ENCODE data around the gene FGGY. TPM values are rescaled to one million over a fixed set of nuclear protein-coding genes. Genes with fewer than 3 reads are reported as not detected.

FGGY gene
- total RNA-seq, 1 experiment from 2014 or later, result 12.0 TPM

DNA sequence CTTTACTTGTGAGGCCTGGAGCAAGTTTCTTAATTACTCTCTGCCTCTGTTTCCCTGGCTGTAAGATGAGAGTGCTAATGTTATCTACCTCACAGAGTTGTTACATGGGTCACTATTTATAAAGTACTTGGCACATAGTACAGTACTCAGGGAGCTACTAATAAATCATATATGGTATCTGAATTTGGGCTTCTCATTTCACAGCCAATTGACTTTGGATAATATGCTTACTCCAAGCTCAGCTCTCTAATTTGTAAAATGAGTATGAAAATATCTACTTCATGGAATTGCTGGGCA lies 409.4 kb downstream of the FGGY start:
- DNase-seq (ENCODE audit: low spot score), result no peak
- Mint-ChIP-seq H3K4me3 (no peak overlapping the region), H3K9me3 (peaks cover 12% of the 10 kb centered on the region), H3K27ac (no peak overlapping the region), H3K36me3 (peaks cover 8% of the 10 kb centered on the region), H3K27me3 (ENCODE audit: low read depth) (no peaks in the 10 kb centered on the region), H3K4me1 (no peaks in the 10 kb centered on the region)
- POLR2A ChIA-PET, result no interaction called here
- CTCF ChIA-PET, result no interaction called here
- TF ChIP-seq ETV6 (CRISPR knock-in tag; IDR thresholded peaks at IDR 0.05) (no peak), ZNF232 (CRISPR knock-in tag; IDR thresholded peaks at IDR 0.05) (no peak), JUN (CRISPR knock-in tag; IDR thresholded peaks at IDR 0.05) (no peak)
- TF ChIP-seq, protein P1, sequence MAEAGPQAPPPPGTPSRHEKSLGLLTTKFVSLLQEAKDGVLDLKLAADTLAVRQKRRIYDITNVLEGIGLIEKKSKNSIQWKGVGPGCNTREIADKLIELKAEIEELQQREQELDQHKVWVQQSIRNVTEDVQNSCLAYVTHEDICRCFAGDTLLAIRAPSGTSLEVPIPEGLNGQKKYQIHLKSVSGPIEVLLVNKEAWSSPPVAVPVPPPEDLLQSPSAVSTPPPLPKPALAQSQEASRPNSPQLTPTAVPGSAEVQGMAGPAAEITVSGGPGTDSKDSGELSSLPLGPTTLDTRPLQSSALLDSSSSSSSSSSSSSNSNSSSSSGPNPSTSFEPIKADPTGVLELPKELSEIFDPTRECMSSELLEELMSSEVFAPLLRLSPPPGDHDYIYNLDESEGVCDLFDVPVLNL (CRISPR knock-in tag; IDR thresholded peaks at IDR 0.05; ENCODE audit: borderline replicate concordance, low read depth), result no peak
- TF ChIP-seq, protein P2, sequence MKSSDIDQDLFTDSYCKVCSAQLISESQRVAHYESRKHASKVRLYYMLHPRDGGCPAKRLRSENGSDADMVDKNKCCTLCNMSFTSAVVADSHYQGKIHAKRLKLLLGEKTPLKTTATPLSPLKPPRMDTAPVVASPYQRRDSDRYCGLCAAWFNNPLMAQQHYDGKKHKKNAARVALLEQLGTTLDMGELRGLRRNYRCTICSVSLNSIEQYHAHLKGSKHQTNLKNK (CRISPR knock-in tag; IDR thresholded peaks at IDR 0.05), result no peak
- no peak for ATAC-seq

DNA sequence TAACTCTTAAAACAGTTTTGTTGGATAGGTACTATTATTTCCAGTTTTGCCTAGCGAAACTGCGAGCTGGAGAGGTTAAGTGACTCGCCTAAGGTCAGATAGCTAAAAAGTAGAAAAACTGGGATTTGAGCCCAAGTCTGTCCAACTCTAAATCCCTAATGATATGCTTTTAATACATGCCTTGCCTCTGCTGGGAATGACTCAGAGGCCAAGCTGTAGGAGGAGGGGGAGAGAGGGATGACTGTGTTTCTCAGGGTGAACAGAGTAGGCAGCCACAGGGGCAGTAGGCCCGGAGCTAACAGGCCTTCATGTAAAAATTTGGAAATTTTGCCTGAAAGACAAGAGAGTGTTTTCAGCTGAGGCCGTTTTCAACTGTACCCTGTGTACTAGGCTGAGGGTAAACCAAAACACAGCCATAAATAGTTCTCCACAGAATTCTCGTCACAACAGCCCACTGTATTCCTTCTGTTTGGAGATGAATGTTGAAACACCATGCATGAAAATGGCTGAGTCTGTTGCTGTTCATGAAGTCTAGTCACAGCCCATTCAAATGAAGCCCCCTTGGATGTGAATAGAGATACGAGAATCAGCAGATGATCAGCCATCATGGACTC lies 410.4 kb downstream of the FGGY start:
- peaks cover 8% of the 10 kb centered on the region for H3K36me3 Mint-ChIP-seq
- ChIA-PET POLR2A (no interaction called here), CTCF (no interaction called here)
- no peak for ATAC-seq
- H3K27me3 Mint-ChIP-seq (ENCODE audit: low read depth), result no peaks in the 10 kb centered on the region; the same call in 1 of the 2 replicates
- no peak overlapping the region for H3K4me3 Mint-ChIP-seq
- no peak for DNase-seq (ENCODE audit: low spot score)
- H3K9me3 Mint-ChIP-seq, result peaks cover 22% of the 10 kb centered on the region
- TF ChIP-seq, protein P3, sequence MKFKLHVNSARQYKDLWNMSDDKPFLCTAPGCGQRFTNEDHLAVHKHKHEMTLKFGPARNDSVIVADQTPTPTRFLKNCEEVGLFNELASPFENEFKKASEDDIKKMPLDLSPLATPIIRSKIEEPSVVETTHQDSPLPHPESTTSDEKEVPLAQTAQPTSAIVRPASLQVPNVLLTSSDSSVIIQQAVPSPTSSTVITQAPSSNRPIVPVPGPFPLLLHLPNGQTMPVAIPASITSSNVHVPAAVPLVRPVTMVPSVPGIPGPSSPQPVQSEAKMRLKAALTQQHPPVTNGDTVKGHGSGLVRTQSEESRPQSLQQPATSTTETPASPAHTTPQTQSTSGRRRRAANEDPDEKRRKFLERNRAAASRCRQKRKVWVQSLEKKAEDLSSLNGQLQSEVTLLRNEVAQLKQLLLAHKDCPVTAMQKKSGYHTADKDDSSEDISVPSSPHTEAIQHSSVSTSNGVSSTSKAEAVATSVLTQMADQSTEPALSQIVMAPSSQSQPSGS (CRISPR knock-in tag; IDR thresholded peaks at IDR 0.05; ENCODE audit: borderline replicate concordance, low read depth), result no peak
- TF ChIP-seq, protein P4, sequence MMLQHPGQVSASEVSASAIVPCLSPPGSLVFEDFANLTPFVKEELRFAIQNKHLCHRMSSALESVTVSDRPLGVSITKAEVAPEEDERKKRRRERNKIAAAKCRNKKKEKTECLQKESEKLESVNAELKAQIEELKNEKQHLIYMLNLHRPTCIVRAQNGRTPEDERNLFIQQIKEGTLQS (CRISPR knock-in tag; conservative IDR thresholded peaks at IDR 0.05), result no peak
- no peak for TF ChIP-seq JAZF1 (CRISPR knock-in tag; IDR thresholded peaks at IDR 0.05)
- TF ChIP-seq, protein P5, sequence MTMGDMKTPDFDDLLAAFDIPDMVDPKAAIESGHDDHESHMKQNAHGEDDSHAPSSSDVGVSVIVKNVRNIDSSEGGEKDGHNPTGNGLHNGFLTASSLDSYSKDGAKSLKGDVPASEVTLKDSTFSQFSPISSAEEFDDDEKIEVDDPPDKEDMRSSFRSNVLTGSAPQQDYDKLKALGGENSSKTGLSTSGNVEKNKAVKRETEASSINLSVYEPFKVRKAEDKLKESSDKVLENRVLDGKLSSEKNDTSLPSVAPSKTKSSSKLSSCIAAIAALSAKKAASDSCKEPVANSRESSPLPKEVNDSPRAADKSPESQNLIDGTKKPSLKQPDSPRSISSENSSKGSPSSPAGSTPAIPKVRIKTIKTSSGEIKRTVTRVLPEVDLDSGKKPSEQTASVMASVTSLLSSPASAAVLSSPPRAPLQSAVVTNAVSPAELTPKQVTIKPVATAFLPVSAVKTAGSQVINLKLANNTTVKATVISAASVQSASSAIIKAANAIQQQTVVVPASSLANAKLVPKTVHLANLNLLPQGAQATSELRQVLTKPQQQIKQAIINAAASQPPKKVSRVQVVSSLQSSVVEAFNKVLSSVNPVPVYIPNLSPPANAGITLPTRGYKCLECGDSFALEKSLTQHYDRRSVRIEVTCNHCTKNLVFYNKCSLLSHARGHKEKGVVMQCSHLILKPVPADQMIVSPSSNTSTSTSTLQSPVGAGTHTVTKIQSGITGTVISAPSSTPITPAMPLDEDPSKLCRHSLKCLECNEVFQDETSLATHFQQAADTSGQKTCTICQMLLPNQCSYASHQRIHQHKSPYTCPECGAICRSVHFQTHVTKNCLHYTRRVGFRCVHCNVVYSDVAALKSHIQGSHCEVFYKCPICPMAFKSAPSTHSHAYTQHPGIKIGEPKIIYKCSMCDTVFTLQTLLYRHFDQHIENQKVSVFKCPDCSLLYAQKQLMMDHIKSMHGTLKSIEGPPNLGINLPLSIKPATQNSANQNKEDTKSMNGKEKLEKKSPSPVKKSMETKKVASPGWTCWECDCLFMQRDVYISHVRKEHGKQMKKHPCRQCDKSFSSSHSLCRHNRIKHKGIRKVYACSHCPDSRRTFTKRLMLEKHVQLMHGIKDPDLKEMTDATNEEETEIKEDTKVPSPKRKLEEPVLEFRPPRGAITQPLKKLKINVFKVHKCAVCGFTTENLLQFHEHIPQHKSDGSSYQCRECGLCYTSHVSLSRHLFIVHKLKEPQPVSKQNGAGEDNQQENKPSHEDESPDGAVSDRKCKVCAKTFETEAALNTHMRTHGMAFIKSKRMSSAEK (CRISPR knock-in tag; IDR thresholded peaks at IDR 0.05; ENCODE audit: borderline replicate concordance), result no peak
- TF ChIP-seq, protein P6, sequence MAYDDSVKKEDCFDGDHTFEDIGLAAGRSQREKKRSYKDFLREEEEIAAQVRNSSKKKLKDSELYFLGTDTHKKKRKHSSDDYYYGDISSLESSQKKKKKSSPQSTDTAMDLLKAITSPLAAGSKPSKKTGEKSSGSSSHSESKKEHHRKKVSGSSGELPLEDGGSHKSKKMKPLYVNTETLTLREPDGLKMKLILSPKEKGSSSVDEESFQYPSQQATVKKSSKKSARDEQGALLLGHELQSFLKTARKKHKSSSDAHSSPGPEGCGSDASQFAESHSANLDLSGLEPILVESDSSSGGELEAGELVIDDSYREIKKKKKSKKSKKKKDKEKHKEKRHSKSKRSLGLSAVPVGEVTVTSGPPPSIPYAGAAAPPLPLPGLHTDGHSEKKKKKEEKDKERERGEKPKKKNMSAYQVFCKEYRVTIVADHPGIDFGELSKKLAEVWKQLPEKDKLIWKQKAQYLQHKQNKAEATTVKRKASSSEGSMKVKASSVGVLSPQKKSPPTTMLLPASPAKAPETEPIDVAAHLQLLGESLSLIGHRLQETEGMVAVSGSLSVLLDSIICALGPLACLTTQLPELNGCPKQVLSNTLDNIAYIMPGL (CRISPR knock-in tag; IDR thresholded peaks at IDR 0.05), result no peak
- no peak for TF ChIP-seq JUN (CRISPR knock-in tag; IDR thresholded peaks at IDR 0.05)
- TF ChIP-seq, protein P7, sequence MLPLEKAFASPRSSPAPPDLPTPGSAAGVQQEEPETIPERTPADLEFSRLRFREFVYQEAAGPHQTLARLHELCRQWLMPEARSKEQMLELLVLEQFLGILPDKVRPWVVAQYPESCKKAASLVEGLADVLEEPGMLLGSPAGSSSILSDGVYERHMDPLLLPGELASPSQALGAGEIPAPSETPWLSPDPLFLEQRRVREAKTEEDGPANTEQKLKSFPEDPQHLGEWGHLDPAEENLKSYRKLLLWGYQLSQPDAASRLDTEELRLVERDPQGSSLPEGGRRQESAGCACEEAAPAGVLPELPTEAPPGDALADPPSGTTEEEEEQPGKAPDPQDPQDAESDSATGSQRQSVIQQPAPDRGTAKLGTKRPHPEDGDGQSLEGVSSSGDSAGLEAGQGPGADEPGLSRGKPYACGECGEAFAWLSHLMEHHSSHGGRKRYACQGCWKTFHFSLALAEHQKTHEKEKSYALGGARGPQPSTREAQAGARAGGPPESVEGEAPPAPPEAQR (CRISPR knock-in tag; IDR thresholded peaks at IDR 0.05), result no peak
- TF ChIP-seq, protein P8, sequence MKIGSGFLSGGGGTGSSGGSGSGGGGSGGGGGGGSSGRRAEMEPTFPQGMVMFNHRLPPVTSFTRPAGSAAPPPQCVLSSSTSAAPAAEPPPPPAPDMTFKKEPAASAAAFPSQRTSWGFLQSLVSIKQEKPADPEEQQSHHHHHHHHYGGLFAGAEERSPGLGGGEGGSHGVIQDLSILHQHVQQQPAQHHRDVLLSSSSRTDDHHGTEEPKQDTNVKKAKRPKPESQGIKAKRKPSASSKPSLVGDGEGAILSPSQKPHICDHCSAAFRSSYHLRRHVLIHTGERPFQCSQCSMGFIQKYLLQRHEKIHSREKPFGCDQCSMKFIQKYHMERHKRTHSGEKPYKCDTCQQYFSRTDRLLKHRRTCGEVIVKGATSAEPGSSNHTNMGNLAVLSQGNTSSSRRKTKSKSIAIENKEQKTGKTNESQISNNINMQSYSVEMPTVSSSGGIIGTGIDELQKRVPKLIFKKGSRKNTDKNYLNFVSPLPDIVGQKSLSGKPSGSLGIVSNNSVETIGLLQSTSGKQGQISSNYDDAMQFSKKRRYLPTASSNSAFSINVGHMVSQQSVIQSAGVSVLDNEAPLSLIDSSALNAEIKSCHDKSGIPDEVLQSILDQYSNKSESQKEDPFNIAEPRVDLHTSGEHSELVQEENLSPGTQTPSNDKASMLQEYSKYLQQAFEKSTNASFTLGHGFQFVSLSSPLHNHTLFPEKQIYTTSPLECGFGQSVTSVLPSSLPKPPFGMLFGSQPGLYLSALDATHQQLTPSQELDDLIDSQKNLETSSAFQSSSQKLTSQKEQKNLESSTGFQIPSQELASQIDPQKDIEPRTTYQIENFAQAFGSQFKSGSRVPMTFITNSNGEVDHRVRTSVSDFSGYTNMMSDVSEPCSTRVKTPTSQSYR (CRISPR knock-in tag; IDR thresholded peaks at IDR 0.05), result no peak
- TF ChIP-seq CREM (CRISPR knock-in tag; IDR thresholded peaks at IDR 0.05), result no peak
- TF ChIP-seq GABPB1 (CRISPR knock-in tag; IDR thresholded peaks at IDR 0.05), result no peak
- TF ChIP-seq, protein P9, sequence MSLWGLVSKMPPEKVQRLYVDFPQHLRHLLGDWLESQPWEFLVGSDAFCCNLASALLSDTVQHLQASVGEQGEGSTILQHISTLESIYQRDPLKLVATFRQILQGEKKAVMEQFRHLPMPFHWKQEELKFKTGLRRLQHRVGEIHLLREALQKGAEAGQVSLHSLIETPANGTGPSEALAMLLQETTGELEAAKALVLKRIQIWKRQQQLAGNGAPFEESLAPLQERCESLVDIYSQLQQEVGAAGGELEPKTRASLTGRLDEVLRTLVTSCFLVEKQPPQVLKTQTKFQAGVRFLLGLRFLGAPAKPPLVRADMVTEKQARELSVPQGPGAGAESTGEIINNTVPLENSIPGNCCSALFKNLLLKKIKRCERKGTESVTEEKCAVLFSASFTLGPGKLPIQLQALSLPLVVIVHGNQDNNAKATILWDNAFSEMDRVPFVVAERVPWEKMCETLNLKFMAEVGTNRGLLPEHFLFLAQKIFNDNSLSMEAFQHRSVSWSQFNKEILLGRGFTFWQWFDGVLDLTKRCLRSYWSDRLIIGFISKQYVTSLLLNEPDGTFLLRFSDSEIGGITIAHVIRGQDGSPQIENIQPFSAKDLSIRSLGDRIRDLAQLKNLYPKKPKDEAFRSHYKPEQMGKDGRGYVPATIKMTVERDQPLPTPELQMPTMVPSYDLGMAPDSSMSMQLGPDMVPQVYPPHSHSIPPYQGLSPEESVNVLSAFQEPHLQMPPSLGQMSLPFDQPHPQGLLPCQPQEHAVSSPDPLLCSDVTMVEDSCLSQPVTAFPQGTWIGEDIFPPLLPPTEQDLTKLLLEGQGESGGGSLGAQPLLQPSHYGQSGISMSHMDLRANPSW (CRISPR knock-in tag; conservative IDR thresholded peaks at IDR 0.05; ENCODE audit: low read depth), result no peak
- no peak for TF ChIP-seq SMAD3 (CRISPR knock-in tag; IDR thresholded peaks at IDR 0.05; ENCODE audit: borderline replicate concordance)
- no peak for TF ChIP-seq CBFB (CRISPR knock-in tag; IDR thresholded peaks at IDR 0.05; ENCODE audit: low read depth)
- no peaks in the 10 kb centered on the region for H3K4me1 Mint-ChIP-seq
- no peak overlapping the region for H3K27ac Mint-ChIP-seq

Data from WTC11 (cell line).